ENCODE data around the gene SASH1. TPM values are rescaled to one million over a fixed set of nuclear protein-coding genes. Genes with fewer than 3 reads are reported as not detected.

The SASH1 gene
- total RNA-seq, 1 donor from 2014 or later = 70.2 TPM

DNA sequence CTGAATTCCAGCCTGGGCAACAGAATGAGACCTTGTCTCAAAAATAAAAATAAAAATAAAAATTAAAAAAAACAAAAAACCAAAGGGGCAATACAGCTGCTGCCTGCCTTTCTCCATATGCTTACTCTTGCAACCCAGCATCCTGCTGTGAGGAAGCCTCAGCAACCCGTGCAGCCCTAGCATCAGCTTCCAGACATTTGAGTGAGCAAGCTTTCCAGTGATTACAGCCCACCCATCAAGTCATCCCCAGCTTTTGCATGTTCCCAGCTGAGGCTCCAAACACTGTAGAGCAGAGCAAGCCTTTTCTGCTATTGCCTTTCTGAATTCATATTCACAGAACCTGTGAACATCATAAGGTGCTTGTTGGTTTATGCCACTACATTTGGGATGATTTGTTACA, 93.8 kb downstream of the SASH1 start:
- intact Hi-C loops (cut with DNase I) = no loop called here
- DNase-seq (ENCODE audit: low spot score in 2 of 2) = no peak
- Histone ChIP-seq H3K9me3 (no peaks in the 10 kb centered on the region), H3K36me3 (no peaks in the 10 kb centered on the region), H3K4me3 (no peak overlapping the region), H3K27me3 (no peaks in the 10 kb centered on the region), H3K27ac (peak overlapping the region; percentile 4 to 57), H3K4me1 (peaks cover 7 to 19% of the 10 kb centered on the region in 2 donors)
- TF ChIP-seq, protein P1, sequence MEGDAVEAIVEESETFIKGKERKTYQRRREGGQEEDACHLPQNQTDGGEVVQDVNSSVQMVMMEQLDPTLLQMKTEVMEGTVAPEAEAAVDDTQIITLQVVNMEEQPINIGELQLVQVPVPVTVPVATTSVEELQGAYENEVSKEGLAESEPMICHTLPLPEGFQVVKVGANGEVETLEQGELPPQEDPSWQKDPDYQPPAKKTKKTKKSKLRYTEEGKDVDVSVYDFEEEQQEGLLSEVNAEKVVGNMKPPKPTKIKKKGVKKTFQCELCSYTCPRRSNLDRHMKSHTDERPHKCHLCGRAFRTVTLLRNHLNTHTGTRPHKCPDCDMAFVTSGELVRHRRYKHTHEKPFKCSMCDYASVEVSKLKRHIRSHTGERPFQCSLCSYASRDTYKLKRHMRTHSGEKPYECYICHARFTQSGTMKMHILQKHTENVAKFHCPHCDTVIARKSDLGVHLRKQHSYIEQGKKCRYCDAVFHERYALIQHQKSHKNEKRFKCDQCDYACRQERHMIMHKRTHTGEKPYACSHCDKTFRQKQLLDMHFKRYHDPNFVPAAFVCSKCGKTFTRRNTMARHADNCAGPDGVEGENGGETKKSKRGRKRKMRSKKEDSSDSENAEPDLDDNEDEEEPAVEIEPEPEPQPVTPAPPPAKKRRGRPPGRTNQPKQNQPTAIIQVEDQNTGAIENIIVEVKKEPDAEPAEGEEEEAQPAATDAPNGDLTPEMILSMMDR (IDR thresholded peaks at IDR 0.05) = no peak

DNA sequence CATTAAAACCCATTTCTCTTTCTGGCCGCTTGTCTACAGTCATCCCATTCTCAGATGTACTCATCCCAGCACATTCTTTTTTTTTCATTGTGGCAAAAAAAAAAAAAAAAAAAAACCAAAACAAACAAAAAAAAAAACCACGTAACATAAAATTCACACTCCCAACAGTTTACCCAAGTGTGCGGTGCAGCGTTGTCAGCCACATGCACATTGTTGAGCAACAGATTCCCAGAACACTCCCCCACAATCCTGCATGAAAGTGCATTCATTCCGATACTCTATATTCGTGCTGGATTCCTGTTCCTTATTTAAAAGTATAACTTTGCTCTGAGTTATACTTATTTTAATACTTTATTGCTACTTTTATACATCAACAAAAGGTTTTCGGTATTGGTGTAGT, 96.0 kb downstream of the SASH1 start:
- H3K27me3 ChIP-seq = no peaks in the 10 kb centered on the region
- H3K9me3 ChIP-seq = no peaks in the 10 kb centered on the region
- peaks cover 8 to 26% of the 10 kb centered on the region in 2 donors for H3K4me1 ChIP-seq
- intact Hi-C loops (cut with DNase I) = loop anchor here (2.0 kb wide), 1 partner anchor 22 kb away; no protein-coding TSS in a partner anchor
- TF ChIP-seq, protein P1 (IDR thresholded peaks at IDR 0.05) = no peak
- H3K36me3 ChIP-seq = no peaks in the 10 kb centered on the region
- H3K4me3 ChIP-seq = no peak overlapping the region
- H3K27ac ChIP-seq = no peak overlapping the region
- DNase-seq (ENCODE audit: low spot score in 2 of 2) = no peak

DNA sequence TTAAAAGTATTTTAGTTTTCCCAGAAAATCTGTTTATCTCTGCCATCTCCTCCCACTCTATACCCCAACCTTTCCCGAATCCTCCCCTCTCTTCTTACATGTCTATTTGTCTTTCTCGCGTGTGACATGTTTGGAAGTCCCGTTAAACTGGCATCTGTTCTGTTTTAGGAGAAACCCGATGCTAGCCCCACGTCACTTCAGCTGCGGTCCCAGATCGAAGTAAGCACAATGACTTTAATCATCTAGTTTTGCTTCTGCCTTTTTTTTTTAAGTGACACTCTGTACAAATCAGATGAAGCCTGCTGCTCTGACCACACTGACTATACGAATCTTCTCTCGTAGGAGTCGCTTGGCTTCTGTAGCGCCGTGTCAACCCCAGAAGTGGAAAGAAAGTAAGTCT, 97.4 kb downstream of the SASH1 start:
- Histone ChIP-seq H3K4me1 (peaks cover 12 to 35% of the 10 kb centered on the region in 2 donors), H3K9me3 (no peaks in the 10 kb centered on the region), H3K27ac (peak overlapping the region; percentile 81 to 83), H3K27me3 (no peaks in the 10 kb centered on the region), H3K4me3 (peak overlapping the region in 1 of 2 donors; percentile 1), H3K36me3 (no peaks in the 10 kb centered on the region)
- TF ChIP-seq, protein P1 (IDR thresholded peaks at IDR 0.05) = no peak
- intact Hi-C loops (cut with DNase I) = loop anchor here (5.0 kb wide), 1 partner anchor 33 kb away; no protein-coding TSS in a partner anchor
- no peak for DNase-seq (ENCODE audit: low spot score in 2 of 2)

GRCh38 chr6:148440877-148441453, 98.3 kb downstream of the SASH1 start:
- Histone ChIP-seq H3K27me3 (no peaks in the 10 kb centered on the region), H3K36me3 (no peaks in the 10 kb centered on the region), H3K4me3 (peak overlapping the region in 1 of 2 donors; percentile 24), H3K4me1 (peaks cover 12 to 38% of the 10 kb centered on the region in 2 donors), H3K27ac (peak overlapping the region; percentile 81 to 83), H3K9me3 (no peaks in the 10 kb centered on the region)
- intact Hi-C loops (cut with DNase I) = loop anchor here (5.0 kb wide), 1 partner anchor 34 kb away; no protein-coding TSS in a partner anchor
- TF ChIP-seq, protein P1 (IDR thresholded peaks at IDR 0.05) = no peak
- DNase-seq (ENCODE audit: low spot score in 2 of 2) = peak in 1 of 2 donors; percentile 85

DNA sequence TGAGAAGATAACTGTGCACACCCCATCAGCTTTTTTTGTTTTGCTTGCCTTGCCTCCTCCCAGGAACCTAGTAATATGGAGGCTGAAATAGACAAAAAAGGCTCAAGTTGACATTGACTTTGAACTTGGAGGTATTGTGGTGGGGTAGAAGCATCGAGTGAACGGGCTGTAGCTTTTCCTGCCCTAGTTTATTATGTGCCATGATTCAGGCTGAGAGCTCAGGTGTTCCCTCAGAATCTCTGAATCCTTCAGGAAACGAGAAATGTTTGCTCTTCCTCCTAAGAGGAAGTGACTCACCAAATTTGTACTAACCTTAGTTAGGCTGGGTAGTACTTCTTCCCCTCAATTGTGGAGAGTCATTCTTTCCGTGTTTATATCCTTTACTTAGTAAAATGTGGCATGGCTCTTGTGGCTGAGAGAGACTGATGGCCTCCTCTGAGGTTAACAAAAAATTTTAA, 98.8 kb downstream of the SASH1 start:
- H3K9me3 ChIP-seq = no peaks in the 10 kb centered on the region
- H3K4me3 ChIP-seq = peak overlapping the region in 1 of 2 donors; percentile 24
- TF ChIP-seq, protein P1 (IDR thresholded peaks at IDR 0.05) = no peak
- intact Hi-C loops (cut with DNase I) = loop anchor here (5.0 kb wide), 1 partner anchor 34 kb away; no protein-coding TSS in a partner anchor
- H3K27ac ChIP-seq = peak overlapping the region; percentile 81 to 83
- H3K4me1 ChIP-seq = peaks cover 12 to 38% of the 10 kb centered on the region in 2 donors
- DNase-seq (ENCODE audit: low spot score in 2 of 2) = no peak
- no peaks in the 10 kb centered on the region for H3K27me3 ChIP-seq
- no peaks in the 10 kb centered on the region for H3K36me3 ChIP-seq
